ENCODE data around the gene TSPAN11.
"Not testable (repeated sequence)": the region's sequence is repeated elsewhere in the genome, so short reads cannot be mapped to it uniquely, and the experiment has no call there.

TSPAN11 gene

DNA sequence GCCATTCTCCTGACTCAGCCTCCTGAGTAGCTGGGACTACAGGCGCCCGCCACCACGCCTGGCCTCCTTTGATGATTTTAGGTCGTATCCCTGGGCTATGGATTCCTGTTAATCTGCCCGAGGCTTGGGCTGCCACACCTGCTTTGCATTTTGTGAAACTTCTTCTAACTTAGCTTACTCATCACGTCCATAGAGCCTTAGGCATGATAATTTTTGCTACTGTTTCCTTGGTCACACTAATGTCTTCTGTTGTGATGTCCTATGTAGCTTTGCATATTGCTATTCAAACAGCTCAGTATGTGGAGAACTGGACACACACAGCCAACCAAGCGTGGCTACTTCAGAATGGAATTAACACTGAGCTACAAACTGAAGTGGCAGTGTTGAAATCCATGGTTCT lies 99.7 kb downstream of the TSPAN11 start:
- H3K36me3 ChIP-seq (ENCODE audit: insufficient read depth, low read length) = no peaks in the 10 kb centered on the region
- H3K9me3 ChIP-seq (ENCODE audit: insufficient read depth, low read depth, low read length) = no peaks in the 10 kb centered on the region
- TF ChIP-seq EZH2phosphoT487 (IDR thresholded peaks at IDR 0.05; ENCODE audit: borderline replicate concordance) = no peak
- no peak for TF ChIP-seq CTCF (conservative IDR thresholded peaks at IDR 0.05; ENCODE audit: low read length)
- no peaks in the 10 kb centered on the region for H3K79me2 ChIP-seq (ENCODE audit: insufficient read depth, low read length)
- H3K9ac ChIP-seq (ENCODE audit: low read depth, low read length, poor library complexity, severe bottlenecking) = no peak overlapping the region
- no peaks in the 10 kb centered on the region for H4K20me1 ChIP-seq (ENCODE audit: insufficient read depth, low read length, poor library complexity, severe bottlenecking)
- H3F3A ChIP-seq (ENCODE audit: low read depth) = no peaks in the 10 kb centered on the region
- no peaks in the 10 kb centered on the region for H3K27me3 ChIP-seq (ENCODE audit: insufficient read depth, low read length, poor library complexity, severe bottlenecking)
- H3K4me1 ChIP-seq (ENCODE audit: insufficient read depth, low read length, poor library complexity, severe bottlenecking) = no peaks in the 10 kb centered on the region
- no peak overlapping the region for H3K4me2 ChIP-seq (ENCODE audit: low read depth, low read length, poor library complexity, severe bottlenecking)
- no peak overlapping the region for H2AFZ ChIP-seq (ENCODE audit: low read length)
- H3K9me2 ChIP-seq (replicated peaks; ENCODE audit: low read depth, low read length) = no peaks in the 10 kb centered on the region
- no peak overlapping the region for H3K4me3 ChIP-seq (ENCODE audit: low read length, poor library complexity, severe bottlenecking)

- H3K9me2 ChIP-seq (replicated peaks; ENCODE audit: low read depth, low read length); H3K4me3 ChIP-seq (ENCODE audit: low read length, poor library complexity, severe bottlenecking); H3K9me3 ChIP-seq (ENCODE audit: insufficient read depth, low read depth, low read length); H3K27me3 ChIP-seq (ENCODE audit: insufficient read depth, low read length, poor library complexity, severe bottlenecking); H3K36me3 ChIP-seq (ENCODE audit: insufficient read depth, low read length); H3K4me2 ChIP-seq (ENCODE audit: low read depth, low read length, poor library complexity, severe bottlenecking); H4K20me1 ChIP-seq (ENCODE audit: insufficient read depth, low read length, poor library complexity, severe bottlenecking); H3F3A ChIP-seq (ENCODE audit: low read depth); H3K4me1 ChIP-seq (ENCODE audit: insufficient read depth, low read length, poor library complexity, severe bottlenecking); H3K79me2 ChIP-seq (ENCODE audit: insufficient read depth, low read length); H2AFZ ChIP-seq (ENCODE audit: low read length); H3K9ac ChIP-seq (ENCODE audit: low read depth, low read length, poor library complexity, severe bottlenecking): not testable (repeated sequence)
These were observed 100.5 kb downstream of the TSPAN11 start for GRCh38 chr12:31027006-31027405.

- no peak for TF ChIP-seq CTCF (conservative IDR thresholded peaks at IDR 0.05; ENCODE audit: low read length)
- TF ChIP-seq EZH2phosphoT487 (IDR thresholded peaks at IDR 0.05; ENCODE audit: borderline replicate concordance) = no peak
- no peaks in the 10 kb centered on the region for H3K27me3 ChIP-seq (ENCODE audit: insufficient read depth, low read length, poor library complexity, severe bottlenecking)
- H3K36me3 ChIP-seq (ENCODE audit: insufficient read depth, low read length) = no peaks in the 10 kb centered on the region
- no peaks in the 10 kb centered on the region for H3K79me2 ChIP-seq (ENCODE audit: insufficient read depth, low read length)
- H2AFZ ChIP-seq (ENCODE audit: low read length) = no peak overlapping the region
- H3K9me3 ChIP-seq (ENCODE audit: insufficient read depth, low read depth, low read length) = no peaks in the 10 kb centered on the region
- no peak overlapping the region for H3K4me3 ChIP-seq (ENCODE audit: low read length, poor library complexity, severe bottlenecking)
- no peaks in the 10 kb centered on the region for H3K9me2 ChIP-seq (replicated peaks; ENCODE audit: low read depth, low read length)
- H3K4me2 ChIP-seq (ENCODE audit: low read depth, low read length, poor library complexity, severe bottlenecking) = no peak overlapping the region
- no peak overlapping the region for H3K9ac ChIP-seq (ENCODE audit: low read depth, low read length, poor library complexity, severe bottlenecking)
- H3F3A ChIP-seq (ENCODE audit: low read depth) = no peaks in the 10 kb centered on the region
- H3K4me1 ChIP-seq (ENCODE audit: insufficient read depth, low read length, poor library complexity, severe bottlenecking) = no peaks in the 10 kb centered on the region
- H4K20me1 ChIP-seq (ENCODE audit: insufficient read depth, low read length, poor library complexity, severe bottlenecking) = no peaks in the 10 kb centered on the region
These were observed 102.9 kb downstream of the TSPAN11 start for GRCh38 chr12:31029468-31029867.

DNA sequence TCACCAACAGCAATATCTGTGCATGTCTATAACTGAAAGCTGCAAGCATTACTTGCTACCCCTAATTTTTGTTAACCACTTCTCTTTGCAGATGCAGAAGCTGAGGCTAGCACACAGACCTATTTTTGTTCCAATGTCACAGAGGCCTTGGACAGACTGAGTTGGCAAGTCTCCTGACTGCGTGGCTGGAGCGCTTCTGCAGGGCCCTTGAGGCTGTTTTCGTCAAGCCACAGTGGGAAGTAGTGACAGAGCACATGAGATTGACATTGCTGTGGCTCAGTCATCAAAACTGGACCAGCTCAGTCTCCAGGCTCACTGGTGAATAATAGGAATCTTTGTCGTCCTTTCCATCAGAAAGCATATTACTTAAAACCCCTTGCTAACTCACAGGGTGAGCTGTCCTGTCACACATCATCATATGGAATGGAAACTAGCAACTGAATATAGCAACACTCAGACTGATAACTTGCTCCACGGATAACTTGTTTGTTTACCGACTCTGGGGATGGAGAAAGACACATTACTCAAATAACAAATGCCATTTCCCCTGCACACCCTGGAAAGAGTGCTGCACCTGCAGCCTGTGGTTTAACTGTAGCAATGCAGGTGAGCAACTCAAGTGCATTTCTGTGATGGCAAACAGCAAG lies 103.5 kb downstream of the TSPAN11 start:
- H3K4me2 ChIP-seq (ENCODE audit: low read depth, low read length, poor library complexity, severe bottlenecking) = no peak overlapping the region
- no peaks in the 10 kb centered on the region for H3K4me1 ChIP-seq (ENCODE audit: insufficient read depth, low read length, poor library complexity, severe bottlenecking)
- no peaks in the 10 kb centered on the region for H3K27me3 ChIP-seq (ENCODE audit: insufficient read depth, low read length, poor library complexity, severe bottlenecking)
- H3K9ac ChIP-seq (ENCODE audit: low read depth, low read length, poor library complexity, severe bottlenecking) = no peak overlapping the region
- TF ChIP-seq EZH2phosphoT487 (IDR thresholded peaks at IDR 0.05; ENCODE audit: borderline replicate concordance) = no peak
- no peak for TF ChIP-seq CTCF (conservative IDR thresholded peaks at IDR 0.05; ENCODE audit: low read length)
- no peaks in the 10 kb centered on the region for H3F3A ChIP-seq (ENCODE audit: low read depth)
- H3K36me3 ChIP-seq (ENCODE audit: insufficient read depth, low read length) = no peaks in the 10 kb centered on the region
- H2AFZ ChIP-seq (ENCODE audit: low read length) = no peak overlapping the region
- H3K79me2 ChIP-seq (ENCODE audit: insufficient read depth, low read length) = no peaks in the 10 kb centered on the region
- H4K20me1 ChIP-seq (ENCODE audit: insufficient read depth, low read length, poor library complexity, severe bottlenecking) = no peaks in the 10 kb centered on the region
- H3K9me3 ChIP-seq (ENCODE audit: insufficient read depth, low read depth, low read length) = no peaks in the 10 kb centered on the region
- H3K9me2 ChIP-seq (replicated peaks; ENCODE audit: low read depth, low read length) = no peaks in the 10 kb centered on the region
- no peak overlapping the region for H3K4me3 ChIP-seq (ENCODE audit: low read length, poor library complexity, severe bottlenecking)
